ENCODE results near the gene BRD3OS. TPM values are rescaled to one million over a fixed set of nuclear protein-coding genes. Genes with fewer than 3 reads are reported as not detected.

Gene BRD3OS
- total RNA-seq, 4 donors from 2014 or later, result 0.76 to 9.3 (median 5.8) TPM

DNA sequence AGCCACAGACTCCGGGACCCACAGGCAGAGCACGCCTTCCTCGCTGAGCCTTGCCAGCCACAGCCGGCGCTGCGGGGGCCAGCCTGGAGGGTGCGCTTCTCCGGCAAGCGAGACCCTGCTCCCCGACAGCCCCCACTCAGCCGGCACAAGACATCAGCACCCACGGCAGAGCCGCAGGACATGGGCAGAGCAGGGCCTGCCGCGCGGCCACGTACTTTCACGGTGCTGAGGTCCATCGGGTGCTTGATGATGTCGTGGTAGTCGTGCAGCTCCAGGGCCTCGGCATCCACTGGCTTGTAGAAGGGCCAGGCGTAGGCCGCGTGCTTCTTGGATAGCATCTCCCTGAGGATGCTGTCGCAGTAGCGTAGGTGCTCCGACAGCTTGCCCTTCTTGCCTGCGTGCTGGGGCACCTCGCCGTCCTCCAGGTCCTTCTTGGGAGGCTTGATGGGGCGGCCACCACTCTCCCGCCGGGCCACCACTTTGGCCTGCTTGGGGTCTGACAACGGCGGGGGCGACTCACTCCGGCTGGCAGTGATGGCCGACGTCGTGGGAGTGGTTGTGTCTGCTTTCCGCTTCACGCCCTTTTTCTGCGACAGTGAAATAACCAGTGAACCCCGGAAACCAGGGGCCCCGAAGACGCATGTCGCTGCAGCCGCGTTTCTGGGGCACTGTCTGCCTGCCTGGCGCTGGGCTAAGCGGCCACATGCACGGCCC, 22.7 kb downstream of the BRD3OS start:
- Histone ChIP-seq H3K36me3 (peaks cover 0 to 76% of the 10 kb centered on the region in 2 donors), H3K9me3 (no peaks in the 10 kb centered on the region), H3K4me1 (peaks cover 25 to 33% of the 10 kb centered on the region in 2 donors), H3K4me3 (no peak overlapping the region), H3K27me3 (no peaks in the 10 kb centered on the region), H3K27ac (peak overlapping the region in 3 of 4 donors; percentile 72 to 82 (median 77))
- in situ Hi-C loops (cut with MboI; ENCODE audit: low sequenced_read_pairs in 4 of 4) (no loop called here), intact Hi-C loops (cut with DNase I; ENCODE audit: low total_unique reads) (loop anchor here (2.0 kb wide), 1 partner anchor 19 kb away; no protein-coding TSS in a partner anchor)
- no peak for DNase-seq
- no peak for ATAC-seq
- TF ChIP-seq, protein P1, sequence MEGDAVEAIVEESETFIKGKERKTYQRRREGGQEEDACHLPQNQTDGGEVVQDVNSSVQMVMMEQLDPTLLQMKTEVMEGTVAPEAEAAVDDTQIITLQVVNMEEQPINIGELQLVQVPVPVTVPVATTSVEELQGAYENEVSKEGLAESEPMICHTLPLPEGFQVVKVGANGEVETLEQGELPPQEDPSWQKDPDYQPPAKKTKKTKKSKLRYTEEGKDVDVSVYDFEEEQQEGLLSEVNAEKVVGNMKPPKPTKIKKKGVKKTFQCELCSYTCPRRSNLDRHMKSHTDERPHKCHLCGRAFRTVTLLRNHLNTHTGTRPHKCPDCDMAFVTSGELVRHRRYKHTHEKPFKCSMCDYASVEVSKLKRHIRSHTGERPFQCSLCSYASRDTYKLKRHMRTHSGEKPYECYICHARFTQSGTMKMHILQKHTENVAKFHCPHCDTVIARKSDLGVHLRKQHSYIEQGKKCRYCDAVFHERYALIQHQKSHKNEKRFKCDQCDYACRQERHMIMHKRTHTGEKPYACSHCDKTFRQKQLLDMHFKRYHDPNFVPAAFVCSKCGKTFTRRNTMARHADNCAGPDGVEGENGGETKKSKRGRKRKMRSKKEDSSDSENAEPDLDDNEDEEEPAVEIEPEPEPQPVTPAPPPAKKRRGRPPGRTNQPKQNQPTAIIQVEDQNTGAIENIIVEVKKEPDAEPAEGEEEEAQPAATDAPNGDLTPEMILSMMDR (IDR thresholded peaks at IDR 0.05 in 4 of 5, conservative IDR thresholded peaks at IDR 0.05 in 1 of 5), result no peak
- no peak for TF ChIP-seq POLR2A (IDR thresholded peaks at IDR 0.05)

- ATAC-seq (no peak), DNase-seq (no peak)
- Histone ChIP-seq H3K27me3 (no peaks in the 10 kb centered on the region), H3K4me3 (no peak overlapping the region), H3K27ac (peak overlapping the region; percentile 72 to 82 (median 78)), H3K9me3 (no peaks in the 10 kb centered on the region), H3K36me3 (peaks cover 0 to 78% of the 10 kb centered on the region in 2 donors), H3K4me1 (peaks cover 27 to 38% of the 10 kb centered on the region in 2 donors)
- no peak for TF ChIP-seq POLR2A (IDR thresholded peaks at IDR 0.05)
- TF ChIP-seq, protein P1 (IDR thresholded peaks at IDR 0.05 in 4 of 5, conservative IDR thresholded peaks at IDR 0.05 in 1 of 5), result no peak
- in situ Hi-C loops (cut with MboI; ENCODE audit: low sequenced_read_pairs in 4 of 4) (no loop called here), intact Hi-C loops (cut with DNase I; ENCODE audit: low total_unique reads) (loop anchor here (2.0 kb wide), 1 partner anchor 18 kb away; no protein-coding TSS in a partner anchor)
Measured at GRCh38 chr9:134048582-134048968, 23.3 kb downstream of the BRD3OS start.

DNA sequence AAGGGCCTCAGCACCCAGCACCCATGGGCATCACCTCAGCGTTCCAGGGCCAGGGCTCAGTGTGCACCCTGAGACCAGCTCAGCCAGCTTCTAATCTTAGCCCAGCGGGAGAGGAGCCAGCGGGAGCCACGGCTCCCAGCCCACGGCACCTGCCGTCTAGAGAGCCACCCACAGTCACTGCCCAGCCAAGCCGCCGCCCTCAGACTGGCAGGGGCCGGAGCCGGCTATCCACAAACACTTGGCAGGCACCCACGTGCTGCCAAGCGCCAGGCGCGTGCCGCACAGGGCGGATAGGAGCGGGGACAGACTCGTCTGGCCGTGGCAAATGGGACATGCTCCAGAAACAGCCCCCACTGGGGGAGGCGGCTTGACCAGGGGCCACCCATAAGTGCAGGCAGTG, 24.0 kb downstream of the BRD3OS start:
- H3K4me3 ChIP-seq, result no peak overlapping the region
- H3K27ac ChIP-seq, result peak overlapping the region; percentile 72 to 82 (median 78)
- peaks cover 0 to 71% of the 10 kb centered on the region in 2 donors for H3K36me3 ChIP-seq
- DNase-seq, result peak; percentile 84 to 94
- peak; percentile 83 to 91 for ATAC-seq
- peaks cover 34 to 45% of the 10 kb centered on the region in 2 donors for H3K4me1 ChIP-seq
- in situ Hi-C loops (cut with MboI; ENCODE audit: low sequenced_read_pairs in 4 of 4) (no loop called here), intact Hi-C loops (cut with DNase I; ENCODE audit: low total_unique reads) (loop anchor here (2.0 kb wide), 1 partner anchor 18 kb away; no protein-coding TSS in a partner anchor)
- no peaks in the 10 kb centered on the region for H3K9me3 ChIP-seq
- H3K27me3 ChIP-seq, result no peaks in the 10 kb centered on the region
- TF ChIP-seq POLR2A (IDR thresholded peaks at IDR 0.05), result no peak

DNA sequence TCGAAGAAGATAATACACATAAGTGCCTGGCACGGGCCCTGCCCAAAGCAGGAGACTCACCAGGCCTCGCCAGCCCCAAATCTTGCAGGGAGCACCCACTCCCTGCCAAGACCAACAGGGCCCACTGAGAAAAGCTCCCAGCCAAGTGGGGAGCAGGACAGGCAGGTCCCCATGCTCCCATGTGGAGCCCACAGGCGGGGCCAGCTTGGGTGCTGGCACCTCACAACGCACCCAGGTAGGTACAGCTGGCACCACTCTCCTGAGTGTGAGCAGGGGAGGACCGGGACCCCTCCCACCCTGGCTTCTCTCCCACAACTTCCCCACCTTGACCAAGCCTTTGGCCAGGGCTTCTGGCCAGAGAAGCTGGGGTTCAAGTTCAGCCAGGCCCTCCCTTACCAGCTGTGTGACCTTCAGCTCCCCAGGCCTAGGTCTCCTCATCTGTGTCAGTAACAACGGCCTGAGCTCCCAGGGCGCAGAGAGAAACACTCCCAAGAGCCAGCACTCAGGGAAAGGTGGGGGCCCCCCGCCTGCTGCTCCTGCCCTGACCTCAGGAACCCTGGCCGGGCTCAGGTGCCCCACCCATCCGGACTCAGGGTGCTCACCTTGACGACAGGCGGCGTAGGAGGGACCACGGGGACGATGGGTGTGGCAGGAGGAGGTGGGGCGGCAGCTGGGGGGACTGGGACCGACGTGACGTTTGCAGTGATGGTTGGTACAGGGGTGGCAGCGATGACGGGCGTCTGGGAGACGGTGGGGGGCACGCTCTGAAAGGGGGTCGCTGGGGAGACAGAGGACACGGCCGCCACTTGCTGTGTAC, 24.7 kb downstream of the BRD3OS start:
- Histone ChIP-seq H3K9me3 (no peaks in the 10 kb centered on the region), H3K36me3 (peaks cover 0 to 69% of the 10 kb centered on the region in 2 donors), H3K4me1 (peaks cover 41 to 53% of the 10 kb centered on the region in 2 donors), H3K27me3 (no peaks in the 10 kb centered on the region), H3K4me3 (no peak overlapping the region), H3K27ac (peak overlapping the region; percentile 72 to 82 (median 78))
- ATAC-seq (no peak), DNase-seq (no peak)
- TF ChIP-seq POLR2A (IDR thresholded peaks at IDR 0.05), result no peak
- TF ChIP-seq, protein P1 (IDR thresholded peaks at IDR 0.05 in 4 of 5, conservative IDR thresholded peaks at IDR 0.05 in 1 of 5), result no peak
- in situ Hi-C loops (cut with MboI; ENCODE audit: low sequenced_read_pairs in 4 of 4) (no loop called here), intact Hi-C loops (cut with DNase I; ENCODE audit: low total_unique reads) (loop anchor here (2.0 kb wide), 1 partner anchor 17 kb away; no protein-coding TSS in a partner anchor)

DNA sequence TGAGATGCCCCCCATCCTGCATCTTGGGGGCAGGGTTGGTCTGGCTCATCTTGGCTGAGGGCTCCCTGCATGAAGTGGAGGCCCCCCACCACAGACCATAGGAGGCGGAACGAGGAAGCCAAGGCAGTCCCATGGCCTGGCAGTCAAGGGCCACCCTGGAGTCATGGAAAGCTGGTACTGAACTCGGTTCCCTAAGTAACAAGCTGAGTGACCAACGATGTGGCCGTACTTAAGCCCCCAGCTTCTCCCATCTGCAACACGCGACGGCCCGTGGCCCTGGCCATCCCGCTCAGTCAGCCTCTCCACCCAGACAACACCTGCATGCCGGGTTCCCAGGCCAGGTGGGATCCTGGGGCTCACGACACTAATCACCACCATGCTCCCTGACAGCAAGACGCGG, 25.4 kb downstream of the BRD3OS start:
- Histone ChIP-seq H3K4me3 (no peak overlapping the region), H3K4me1 (peaks cover 49 to 57% of the 10 kb centered on the region in 2 donors), H3K27ac (no peak overlapping the region), H3K9me3 (no peaks in the 10 kb centered on the region), H3K27me3 (no peaks in the 10 kb centered on the region), H3K36me3 (peaks cover 0 to 62% of the 10 kb centered on the region in 2 donors)
- DNase-seq (no peak), ATAC-seq (no peak)
- intact Hi-C loops (cut with DNase I; ENCODE audit: low total_unique reads) (no loop called here), in situ Hi-C loops (cut with MboI; ENCODE audit: low sequenced_read_pairs in 4 of 4) (no loop called here)
- TF ChIP-seq, protein P1 (IDR thresholded peaks at IDR 0.05 in 4 of 5, conservative IDR thresholded peaks at IDR 0.05 in 1 of 5), result no peak
- TF ChIP-seq POLR2A (IDR thresholded peaks at IDR 0.05), result no peak

Data from gastrocnemius medialis (tissue), 4 donors.